Upper lobe of left lung (tissue), 6 donors: Measurements from ENCODE around the gene EPC2. TPM values are rescaled to one million over a fixed set of nuclear protein-coding genes. Genes with fewer than 3 reads are reported as not detected.

ENCODE experiments used
- ATAC-seq, 2 donors: fragments of 200-7000 bp; cut with Tn5 transposase; one replicate each; pipeline ENCODE4 v1.9.1; 2022; ENCODE audit warnings: mild to moderate bottlenecking in 2 of 2, moderate library complexity in 2 of 2; ENCODE audit not compliant: low FRiP score in 2 of 2
- DNase-seq, 2 donors: peaks; one replicate each; pipeline ENCODE4 v3.0.0-alpha.2; 2019 to 2020
- H3K27ac ChIP-seq, 4 donors: fragments of 200-600 bp; sonication (generic); one replicate each; pipeline ENCODE4 v1.5.1; 2016 to 2019
- H3K27me3 ChIP-seq, 4 donors: fragments of 200-600 bp; sonication (generic); one replicate each; pipeline ENCODE4 v1.5.1; 2017 to 2019
- H3K36me3 ChIP-seq, 4 donors: fragments of 200-600 bp; sonication (generic); one replicate each; pipeline ENCODE4 v1.5.1; 2016 to 2019
- H3K4me1 ChIP-seq, 4 donors: fragments of 200-600 bp; sonication (generic); one replicate each; pipeline ENCODE4 v1.5.1; 2018 to 2019
- H3K4me3 ChIP-seq, 4 donors: fragments of 200-600 bp; sonication (generic); one replicate each; pipeline ENCODE4 v1.5.1; 2017 to 2019; ENCODE audit warnings: mild to moderate bottlenecking in 2 of 4, moderate library complexity in 1 of 4
- H3K9me3 ChIP-seq, 4 donors: fragments of 200-600 bp; sonication (generic); one replicate each; pipeline ENCODE4 v1.5.1; 2018 to 2019
- CTCF ChIP-seq, 6 experiments: fragments of 450-650 bp in 4 of 6; fragments of 200-600 bp in 2 of 6; sonication (generic) in 2 of 6; IDR thresholded peaks; one replicate each; pipeline ENCODE4 v1.5.1; 2016 to 2019; ENCODE audit warnings: antibody characterized with exemption in 6 of 6
- EP300 ChIP-seq, 4 donors: sonication (generic); formaldehyde crosslinking; IDR thresholded peaks; one replicate each; pipeline ENCODE4 v1.5.1; 2017; ENCODE audit warnings: antibody characterized with exemption in 4 of 4, control low read depth in 2 of 4
- POLR2A ChIP-seq, 4 donors: fragments of 450-650 bp; IDR thresholded peaks; one replicate each; pipeline ENCODE4 v1.5.1; 2016 to 2017; ENCODE audit warnings: antibody characterized with exemption in 4 of 4, mild to moderate bottlenecking in 2 of 4
- POLR2AphosphoS5 ChIP-seq, 2 donors: sonication (generic); formaldehyde crosslinking; IDR thresholded peaks; one replicate each; pipeline ENCODE4 v1.5.1; 2017; ENCODE audit warnings: antibody characterized with exemption in 2 of 2
- WGBS, 2 donors: methylation state at CpG; one replicate each; pipeline ENCODE4 v1.1.5; 2017 to 2018; 5-methylcytosine and 5-hydroxymethylcytosine counted together
- total RNA-seq, 6 donors: library from RNA; depleted of rRNA in 4 of 6; stranded (reverse); fragments of >200 nt in 4 of 6; gene quantifications; one replicate each; pipeline versions ENCODE4 v1.1.0 to v1.2.1, GENCODE V29; 2016 to 2021
- donor health status: DM: no; HTN: no; CAD: no; lungs with moderate emphysema.
- donor health status: DM: no; HTN: yes; CAD: no; lungs with severe emphysema.

The EPC2 gene
- total RNA-seq, 6 donors from 2014 or later, result 15.2 to 53.2 (median 31.5) TPM

GRCh38 chr2:148650881-148651280 is 6.3 kb downstream of the EPC2 start:
- TF ChIP-seq POLR2AphosphoS5 (IDR thresholded peaks at IDR 0.05) (no peak), CTCF (IDR thresholded peaks at IDR 0.05) (no peak), POLR2A (IDR thresholded peaks at IDR 0.05) (no peak), EP300 (IDR thresholded peaks at IDR 0.05) (no peak)
- ATAC-seq, result no peak

DNA sequence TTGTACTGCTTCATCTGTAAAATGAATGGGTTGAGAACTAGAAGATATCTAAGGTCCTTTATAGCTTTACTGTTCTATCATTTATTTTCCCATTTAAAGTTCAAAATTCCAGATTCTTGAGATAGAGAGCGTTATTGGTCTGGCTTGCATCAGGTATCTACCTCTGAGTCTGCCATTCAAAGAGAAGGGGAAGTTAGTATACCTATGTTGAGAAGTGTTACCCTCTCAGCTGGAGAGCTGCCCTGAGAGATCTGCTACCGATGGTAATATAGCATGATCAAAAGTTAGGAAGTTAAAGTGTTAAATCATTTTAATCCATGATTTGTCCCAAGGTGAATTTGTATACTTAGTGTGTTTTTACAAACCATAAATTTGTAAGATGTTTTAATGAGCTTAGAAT is 7.4 kb downstream of the EPC2 start:
- H3K4me1 ChIP-seq, result peaks cover 37 to 60% (median 47%) of the 10 kb centered on the region in 4 donors
- 67 to 68% methylated on average over 2 of the region's 2 CpGs for WGBS, 2 donors

More at GRCh38 chr2:148650881-148651280, 6.3 kb downstream of the EPC2 start:
- no peak for DNase-seq
- H3K36me3 ChIP-seq, result no peaks in the 10 kb centered on the region
- H3K4me3 ChIP-seq, result no peak overlapping the region
- WGBS, 2 donors, result 91 to 92% methylated on average over 2 of the region's 2 CpGs
- peaks cover 40 to 62% (median 49%) of the 10 kb centered on the region in 4 donors for H3K4me1 ChIP-seq
- H3K27me3 ChIP-seq, result no peaks in the 10 kb centered on the region
- no peak overlapping the region for H3K27ac ChIP-seq
- no peaks in the 10 kb centered on the region for H3K9me3 ChIP-seq

DNA sequence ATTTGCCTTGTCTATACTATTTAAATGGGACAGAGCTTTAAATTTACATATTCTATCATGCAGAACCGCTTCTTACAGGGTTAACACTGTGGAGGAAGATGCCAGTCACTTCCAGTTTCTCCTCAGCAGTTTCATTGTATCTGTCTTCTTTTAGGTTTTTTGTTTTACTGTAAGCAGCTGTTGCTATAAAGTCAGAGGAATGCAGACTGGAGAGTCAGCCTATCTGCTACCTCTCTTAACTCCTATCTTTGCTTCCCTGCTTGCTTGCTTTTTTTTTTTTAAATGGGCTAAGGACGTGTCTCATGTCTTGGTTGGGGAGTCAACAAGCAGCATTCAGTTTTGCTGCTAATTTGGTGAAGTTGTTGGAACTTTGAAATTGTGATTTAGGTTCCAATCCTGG is 8.9 kb downstream of the EPC2 start:
- Histone ChIP-seq H3K36me3 (no peaks in the 10 kb centered on the region), H3K9me3 (no peaks in the 10 kb centered on the region), H3K4me1 (peaks cover 41 to 68% (median 50%) of the 10 kb centered on the region in 4 donors), H3K4me3 (no peak overlapping the region), H3K27ac (no peak overlapping the region), H3K27me3 (no peaks in the 10 kb centered on the region)
- ATAC-seq (no peak), DNase-seq (no peak)
- 45 to 59% methylated on average over 2 of the region's 2 CpGs for WGBS, 2 donors
- TF ChIP-seq EP300 (IDR thresholded peaks at IDR 0.05), result no peak
- TF ChIP-seq POLR2A (IDR thresholded peaks at IDR 0.05), result no peak
- TF ChIP-seq POLR2AphosphoS5 (IDR thresholded peaks at IDR 0.05), result no peak
- TF ChIP-seq CTCF (IDR thresholded peaks at IDR 0.05), result no peak

More for the DNA sequence above, 7.4 kb downstream of the EPC2 start:
- Histone ChIP-seq H3K27ac (no peak overlapping the region), H3K4me3 (no peak overlapping the region), H3K36me3 (no peaks in the 10 kb centered on the region), H3K9me3 (no peaks in the 10 kb centered on the region), H3K27me3 (no peaks in the 10 kb centered on the region)
- ATAC-seq, result no peak
- DNase-seq, result no peak
- TF ChIP-seq EP300 (IDR thresholded peaks at IDR 0.05) (no peak), CTCF (IDR thresholded peaks at IDR 0.05) (no peak), POLR2A (IDR thresholded peaks at IDR 0.05) (no peak), POLR2AphosphoS5 (IDR thresholded peaks at IDR 0.05) (no peak)

DNA sequence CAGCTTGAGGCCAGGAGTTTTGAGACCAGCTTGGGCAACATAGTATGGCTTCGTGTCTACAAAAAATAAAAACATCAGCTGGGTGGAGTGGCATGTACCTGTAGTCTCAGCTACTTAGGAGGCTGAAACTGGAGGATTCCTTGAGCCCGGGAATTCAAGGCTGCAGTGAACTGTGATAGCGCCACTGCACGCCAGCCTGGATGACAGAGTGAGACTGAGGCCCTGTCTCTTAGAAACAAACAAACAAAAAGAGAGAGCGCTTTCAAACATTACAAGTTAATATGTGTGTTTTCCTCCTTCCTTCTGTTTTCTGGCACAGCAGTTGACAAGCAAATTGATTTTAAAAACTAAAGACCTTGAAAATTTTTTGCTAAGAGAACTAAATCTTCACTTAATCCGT is 9.9 kb downstream of the EPC2 start:
- Histone ChIP-seq H3K27ac (no peak overlapping the region), H3K27me3 (no peaks in the 10 kb centered on the region), H3K9me3 (no peaks in the 10 kb centered on the region), H3K4me1 (peaks cover 42 to 74% (median 53%) of the 10 kb centered on the region in 4 donors), H3K4me3 (no peak overlapping the region), H3K36me3 (no peaks in the 10 kb centered on the region)
- ATAC-seq (no peak), DNase-seq (no peak)
- TF ChIP-seq POLR2A (IDR thresholded peaks at IDR 0.05) (no peak), POLR2AphosphoS5 (IDR thresholded peaks at IDR 0.05) (no peak), EP300 (IDR thresholded peaks at IDR 0.05) (no peak), CTCF (IDR thresholded peaks at IDR 0.05) (no peak)
- 83 to 98% methylated on average over 6 of the region's 6 CpGs for WGBS, 2 donors

GRCh38 chr2:148656516-148656915 is 12.0 kb downstream of the EPC2 start:
- no peak overlapping the region for H3K27ac ChIP-seq
- H3K9me3 ChIP-seq, result no peaks in the 10 kb centered on the region
- ATAC-seq (no peak), DNase-seq (no peak)
- no peak for TF ChIP-seq POLR2A (IDR thresholded peaks at IDR 0.05)
- no peak for TF ChIP-seq POLR2AphosphoS5 (IDR thresholded peaks at IDR 0.05)
- TF ChIP-seq EP300 (IDR thresholded peaks at IDR 0.05), result no peak
- TF ChIP-seq CTCF (IDR thresholded peaks at IDR 0.05), result no peak
- H3K27me3 ChIP-seq, result no peaks in the 10 kb centered on the region
- peaks cover 39 to 70% (median 58%) of the 10 kb centered on the region in 4 donors for H3K4me1 ChIP-seq
- no peaks in the 10 kb centered on the region for H3K36me3 ChIP-seq
- no peak overlapping the region for H3K4me3 ChIP-seq
- 88 to 93% methylated on average over 1 of the region's 1 CpG for WGBS, 2 donors
